IMR-90 (cell line): ENCODE data around the gene NUTM1.

ENCODE experiments used
- CEBPB ChIP-seq: IDR thresholded peaks from 2 replicates; pipeline ENCODE4 v1.6.1; 2012; ENCODE audit warnings: low read depth, low read length, improper control_type of control experiment
- MAZ ChIP-seq: IDR thresholded peaks from 2 replicates; pipeline ENCODE4 v1.6.1; 2012; ENCODE audit warnings: low read depth, mild to moderate bottlenecking, low read length, improper control_type of control experiment, moderate library complexity, borderline replicate concordance
- POLR2A ChIP-seq: IDR thresholded peaks from 2 replicates; pipeline ENCODE4 v1.6.1; 2012; ENCODE audit warnings: mild to moderate bottlenecking, low read depth, low read length
- SMC3 ChIP-seq: fragments of 150-350 bp; IDR thresholded peaks from 2 replicates; pipeline ENCODE4 v1.6.1; 2016; ENCODE audit warnings: low read depth, mild to moderate bottlenecking, antibody characterized with exemption, low read length, moderate library complexity
- TF ChIP-seq, protein P1 (sequence below): conservative IDR thresholded peaks from 2 replicates; pipeline ENCODE4 v1.5.1; 2012; ENCODE audit warnings: mild to moderate bottlenecking, low read depth, low read length, improper control_type of control experiment

DNA sequence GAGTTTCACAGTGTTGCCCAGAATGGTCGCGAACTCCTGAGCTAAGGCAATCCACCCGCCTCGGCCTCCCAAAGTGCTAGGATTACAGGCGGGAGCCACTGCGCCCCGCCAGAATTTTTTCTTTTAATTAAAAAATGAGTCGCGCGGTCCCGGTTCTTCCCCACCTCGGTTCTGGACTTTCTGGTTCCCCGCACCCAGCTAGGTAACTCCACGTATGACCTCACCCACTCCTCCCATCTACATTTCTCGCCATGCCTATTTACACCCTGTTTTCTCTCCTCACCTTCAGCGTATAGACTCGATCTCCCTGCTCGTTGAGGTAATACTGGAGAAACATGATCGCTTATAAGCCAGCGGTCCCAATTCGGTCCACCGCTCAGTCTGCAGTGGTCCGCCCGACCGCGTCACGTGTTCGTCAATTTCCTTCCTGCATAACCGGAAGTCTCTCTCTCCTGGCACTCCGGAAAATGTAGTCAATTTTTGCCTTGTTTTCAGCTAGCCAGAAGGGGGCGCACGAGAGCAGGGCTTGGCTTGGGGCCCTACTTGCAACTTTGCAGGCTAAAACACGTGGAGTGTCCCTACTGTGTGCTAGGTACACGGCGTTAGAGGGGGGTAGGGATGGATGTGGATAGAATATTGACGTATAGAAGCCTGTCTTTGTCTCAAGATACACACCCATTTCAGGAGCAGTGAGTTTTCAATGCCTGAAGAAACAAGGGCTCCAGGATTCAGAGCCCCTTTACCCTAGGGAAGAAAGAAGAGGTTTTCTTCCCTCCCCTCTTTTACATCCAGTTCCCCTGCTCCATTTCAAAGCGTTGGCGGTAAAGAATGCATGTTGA is at the start of gene NUTM1, which contains the start of gene NOP10:
- TF ChIP-seq SMC3 (peak; percentile 78), POLR2A (peak; percentile 75), CEBPB (no peak), MAZ (peak; percentile 38; the same call in 1 of the 2 replicates)
- TF ChIP-seq, protein P1, sequence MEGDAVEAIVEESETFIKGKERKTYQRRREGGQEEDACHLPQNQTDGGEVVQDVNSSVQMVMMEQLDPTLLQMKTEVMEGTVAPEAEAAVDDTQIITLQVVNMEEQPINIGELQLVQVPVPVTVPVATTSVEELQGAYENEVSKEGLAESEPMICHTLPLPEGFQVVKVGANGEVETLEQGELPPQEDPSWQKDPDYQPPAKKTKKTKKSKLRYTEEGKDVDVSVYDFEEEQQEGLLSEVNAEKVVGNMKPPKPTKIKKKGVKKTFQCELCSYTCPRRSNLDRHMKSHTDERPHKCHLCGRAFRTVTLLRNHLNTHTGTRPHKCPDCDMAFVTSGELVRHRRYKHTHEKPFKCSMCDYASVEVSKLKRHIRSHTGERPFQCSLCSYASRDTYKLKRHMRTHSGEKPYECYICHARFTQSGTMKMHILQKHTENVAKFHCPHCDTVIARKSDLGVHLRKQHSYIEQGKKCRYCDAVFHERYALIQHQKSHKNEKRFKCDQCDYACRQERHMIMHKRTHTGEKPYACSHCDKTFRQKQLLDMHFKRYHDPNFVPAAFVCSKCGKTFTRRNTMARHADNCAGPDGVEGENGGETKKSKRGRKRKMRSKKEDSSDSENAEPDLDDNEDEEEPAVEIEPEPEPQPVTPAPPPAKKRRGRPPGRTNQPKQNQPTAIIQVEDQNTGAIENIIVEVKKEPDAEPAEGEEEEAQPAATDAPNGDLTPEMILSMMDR: peak; percentile 96
